GM19035 (cell line): ENCODE data around the gene MRPL9.

Experiments used
- ATAC-seq: cut with Tn5 transposase; IDR thresholded peaks from one replicate; pipeline ENCODE4 v1.9.1; 2021; ENCODE audit not compliant: unreplicated experiment

Gene MRPL9

GRCh38 chr1:151762941-151763921 is at the start of gene MRPL9:
TSS of gene MRPL9 (minus strand) at chr1:151763496. CDS start at chr1:151763479, 17 bp downstream.
- peak; percentile 96 for ATAC-seq

- ATAC-seq: no peak
Measured at GRCh38 chr1:151811181-151811580, 47.9 kb upstream of the MRPL9 start.

- ATAC-seq: no peak
Measured at GRCh38 chr1:151809985-151810556, 46.8 kb upstream of the MRPL9 start.

- ATAC-seq: no peak
Measured at GRCh38 chr1:151809290-151809984, 46.1 kb upstream of the MRPL9 start.

- ATAC-seq: no peak
Measured at GRCh38 chr1:151807766-151808165, 44.5 kb upstream of the MRPL9 start.

- ATAC-seq: no peak
Measured at GRCh38 chr1:151807131-151807530, 43.8 kb upstream of the MRPL9 start.

GRCh38 chr1:151806170-151806569 is 42.9 kb upstream of the MRPL9 start:
- ATAC-seq: no peak

- no peak for ATAC-seq
Measured at GRCh38 chr1:151805066-151805820, 41.9 kb upstream of the MRPL9 start, which contains the start of gene LINGO4. TSS of gene LINGO4 (minus strand) at chr1:151805419. CDS start at chr1:151802704, 2,715 bp downstream.

GRCh38 chr1:151803915-151804314 is 40.6 kb upstream of the MRPL9 start:
- no peak for ATAC-seq

- no peak for ATAC-seq
Measured at GRCh38 chr1:151803164-151803563, 39.9 kb upstream of the MRPL9 start.

GRCh38 chr1:151802372-151802771 is 39.1 kb upstream of the MRPL9 start:
- ATAC-seq: no peak

GRCh38 chr1:151801846-151802245 is 38.5 kb upstream of the MRPL9 start:
- ATAC-seq: no peak

GRCh38 chr1:151801310-151801820 is 38.1 kb upstream of the MRPL9 start:
- no peak for ATAC-seq

- no peak for ATAC-seq
Measured at GRCh38 chr1:151800830-151801229, 37.5 kb upstream of the MRPL9 start.

- no peak for ATAC-seq
Measured at GRCh38 chr1:151799179-151800022, 36.1 kb upstream of the MRPL9 start.

- ATAC-seq: no peak
Measured at GRCh38 chr1:151798571-151798970, 35.3 kb upstream of the MRPL9 start.

- peak; percentile 4 for ATAC-seq
Measured at GRCh38 chr1:151790940-151791651, 27.8 kb upstream of the MRPL9 start.

GRCh38 chr1:151790071-151790939 is 27.0 kb upstream of the MRPL9 start, which contains the start of gene TDRKH:
TSS of gene TDRKH (minus strand) at chr1:151790500. CDS start at chr1:151783022, 7,478 bp downstream.
- peak; percentile 94 for ATAC-seq
